Activated CD8-positive, alpha-beta memory T cell treated with anti-CD3 and anti-CD28 coated beads for 36 hours (primary cell): ENCODE data around the gene SLC35A5. TPM values are rescaled to one million over a fixed set of nuclear protein-coding genes. Genes with fewer than 3 reads are reported as not detected.

Source experiments
- CTCF ChIA-PET: fragments of 350-600 bp; sonication (Branson Sonifier 250); formaldehyde crosslinking; loops from one replicate; lab custom pipeline; 2021; ENCODE audit warnings: antibody characterized with exemption; lab: Charles Lee
- POLR2A ChIA-PET: fragments of 350-600 bp; sonication (Branson Sonifier 250); formaldehyde crosslinking; loops from one replicate; lab custom pipeline; 2021; ENCODE audit warnings: antibody characterized with exemption; lab: Charles Lee
- total RNA-seq, 2 experiments: library from RNA; stranded (reverse); gene quantifications; one replicate each; pipeline ENCODE4 v1.2.3, GENCODE V29; 2021

SLC35A5 gene
- total RNA-seq, 2 experiments from 2014 or later: 17.9 to 19.8 TPM

DNA sequence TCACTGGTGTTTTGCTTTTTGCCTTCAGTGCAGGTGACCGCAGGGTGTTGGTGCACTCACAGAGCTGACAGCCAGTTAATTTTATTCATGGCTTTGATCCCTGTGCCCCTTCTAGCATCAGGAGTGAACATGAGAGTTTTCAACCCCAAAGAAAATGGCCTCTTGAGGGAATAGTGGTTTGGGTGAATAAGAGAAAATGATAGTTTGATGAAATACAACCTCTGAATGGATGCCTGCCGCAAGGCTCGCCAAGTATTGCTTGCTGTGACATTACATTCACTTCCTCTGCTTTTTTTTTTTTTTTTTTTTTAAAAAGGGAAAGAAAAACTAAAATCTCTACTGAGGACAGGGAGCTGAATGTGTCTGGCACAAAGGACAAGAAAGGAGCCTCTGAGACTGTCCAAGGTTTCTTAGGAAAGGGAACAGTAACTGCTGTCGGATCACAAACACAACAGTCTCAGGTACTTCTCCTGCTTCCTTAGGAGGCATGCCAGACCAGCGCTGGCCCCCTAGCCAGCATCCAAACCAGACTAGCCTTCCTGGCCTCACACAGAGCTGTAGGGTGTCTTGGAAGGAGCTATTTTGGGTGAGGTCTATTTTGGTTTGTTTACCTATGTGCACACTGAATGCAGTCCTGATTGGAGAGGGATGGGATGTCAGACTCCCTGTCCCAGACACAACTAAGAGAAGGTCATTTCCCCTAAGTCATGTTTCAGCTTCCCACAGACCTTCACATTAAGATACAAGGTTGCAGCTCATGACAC is 50.1 kb downstream of the SLC35A5 start:
- ChIA-PET POLR2A (no interaction called here), CTCF (no interaction called here)

DNA sequence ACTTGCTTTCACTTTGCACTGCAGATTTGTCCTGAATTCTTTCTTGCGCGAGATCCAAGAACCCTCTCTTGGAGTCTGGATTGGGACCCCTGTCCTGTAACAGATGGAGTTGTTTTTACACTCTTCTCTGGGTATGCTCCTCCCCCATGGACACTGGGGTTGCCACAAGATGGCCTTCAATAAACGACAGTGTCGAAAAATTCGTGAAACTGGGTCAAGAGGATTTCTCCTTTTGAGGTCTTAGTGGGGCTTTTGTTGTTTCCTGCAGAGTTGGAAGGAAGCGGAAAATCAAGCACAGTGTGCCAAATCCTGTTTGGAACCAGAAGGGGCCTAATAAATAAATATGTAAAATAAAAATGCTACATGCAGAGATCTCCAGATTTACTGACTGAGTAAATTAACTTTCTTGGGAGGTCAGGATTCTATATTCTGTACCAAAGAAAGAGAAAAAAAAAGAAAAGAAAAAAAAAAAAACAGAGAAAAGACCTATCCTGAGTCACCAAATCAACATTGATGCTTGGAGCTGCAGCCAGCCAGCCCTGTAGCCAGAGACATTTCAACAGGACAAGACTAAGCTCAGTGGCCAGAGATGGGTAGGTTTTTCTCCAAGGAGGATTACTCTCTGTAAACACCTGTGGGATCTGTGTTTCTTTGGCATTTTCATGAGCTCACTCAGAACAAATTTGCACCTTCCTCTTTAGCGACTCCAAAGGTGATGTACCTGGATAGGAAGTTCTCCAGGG is 54.3 kb downstream of the SLC35A5 start:
- CTCF ChIA-PET: no interaction called here
- POLR2A ChIA-PET: no interaction called here

DNA sequence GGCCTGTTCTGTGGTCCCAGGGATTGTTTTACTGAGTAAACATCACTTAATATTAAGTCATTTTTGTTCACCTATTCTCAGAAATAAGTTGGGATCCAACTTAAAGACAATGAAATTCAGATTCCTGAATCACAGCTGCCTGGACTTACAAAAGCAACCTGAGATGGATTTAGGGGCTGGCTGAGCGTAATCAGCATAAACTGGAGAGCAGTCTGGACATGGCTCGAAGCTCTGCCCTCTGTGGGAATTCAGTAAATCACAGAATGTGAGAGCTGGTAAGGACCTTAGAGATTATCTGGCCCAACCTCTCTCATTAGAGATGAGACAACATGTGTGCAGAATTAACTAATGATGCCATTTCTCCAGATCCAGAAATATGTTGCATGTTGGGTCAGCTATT is 55.4 kb downstream of the SLC35A5 start:
- ChIA-PET POLR2A (no interaction called here), CTCF (no interaction called here)

DNA sequence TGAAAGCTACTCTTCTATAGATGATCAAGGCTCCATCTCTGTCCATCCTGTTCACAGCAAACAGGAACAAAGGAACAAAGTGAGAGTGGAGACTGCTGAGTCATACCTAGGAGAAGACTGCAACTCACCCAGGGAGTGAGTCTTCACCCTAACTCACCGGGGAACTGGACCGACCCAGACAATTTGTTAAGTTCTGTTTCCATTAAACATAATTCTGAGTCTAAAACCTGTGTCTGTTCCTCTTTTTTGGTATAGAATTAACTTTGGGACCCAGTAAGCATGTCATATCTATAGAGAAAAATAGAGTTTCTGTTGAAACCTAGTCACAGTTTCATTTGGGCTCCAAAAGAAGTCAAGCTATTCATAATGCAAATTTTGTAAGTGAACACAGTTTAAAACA is 57.5 kb downstream of the SLC35A5 start:
- POLR2A ChIA-PET: no interaction called here
- CTCF ChIA-PET: no interaction called here

DNA sequence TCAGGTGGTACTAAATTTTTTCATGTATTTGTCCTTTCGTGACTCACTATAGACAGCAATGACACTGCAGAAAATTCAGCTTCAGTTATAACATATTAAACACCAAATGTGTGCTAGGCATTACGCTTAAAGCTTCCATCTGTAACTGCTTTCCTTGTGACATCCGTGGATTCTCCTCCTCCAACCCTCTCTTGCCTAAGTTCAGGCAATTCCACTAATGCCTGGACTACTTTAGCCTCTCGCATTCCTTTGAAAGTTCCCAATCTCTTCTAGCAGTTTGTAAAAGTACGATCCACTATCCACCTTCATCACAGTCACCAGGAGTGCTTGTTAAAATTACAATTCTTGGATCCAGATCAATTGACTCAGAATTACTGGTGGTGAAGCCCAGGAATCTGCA is 61.4 kb downstream of the SLC35A5 start:
- POLR2A ChIA-PET: no interaction called here
- CTCF ChIA-PET: no interaction called here

DNA sequence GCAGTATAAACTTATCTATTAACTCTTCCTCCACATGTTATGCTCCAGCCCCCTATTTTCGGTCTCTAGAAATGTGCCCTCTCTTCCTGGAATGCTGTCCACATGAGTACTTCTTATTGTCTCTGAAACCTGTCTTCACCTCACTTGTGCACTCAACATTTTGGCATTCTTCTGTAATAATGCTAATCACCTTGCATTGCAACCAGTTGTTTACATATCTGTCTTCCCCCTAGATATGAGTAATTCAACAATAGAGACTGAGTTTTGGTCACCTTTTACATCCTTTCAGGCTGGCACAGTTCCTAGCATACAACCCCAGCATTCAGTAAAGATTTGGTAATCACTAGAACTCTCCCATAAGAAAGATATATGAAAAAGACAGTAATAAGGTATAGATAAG is 61.9 kb downstream of the SLC35A5 start:
- CTCF ChIA-PET: no interaction called here

DNA sequence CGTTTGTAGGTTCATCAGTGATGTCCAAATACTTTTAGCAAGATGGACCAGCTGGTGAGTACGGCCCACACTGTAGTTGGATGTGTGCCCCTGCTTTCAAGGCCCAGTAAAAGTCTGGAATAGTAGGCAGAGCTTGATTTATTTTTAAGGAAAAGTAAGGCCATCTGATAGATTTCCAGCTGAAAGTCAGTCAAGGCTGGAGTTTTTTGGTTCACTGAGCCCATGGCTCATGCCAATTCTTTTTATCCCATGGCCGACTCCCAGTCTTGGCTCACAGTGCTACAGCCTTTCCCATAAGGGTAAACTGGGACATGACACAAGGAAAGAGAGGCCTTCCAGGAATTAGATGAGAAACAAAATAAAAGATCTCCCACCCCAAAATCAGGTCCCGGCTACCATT is 65.6 kb downstream of the SLC35A5 start:
- ChIA-PET POLR2A (no interaction called here), CTCF (interaction anchor here (1.1 kb wide), 2 partner anchors 15 kb away, joined by 3 read pairs; no protein-coding TSS in a partner anchor)

More for the DNA sequence above, 61.9 kb downstream of the SLC35A5 start:
- POLR2A ChIA-PET: no interaction called here

DNA sequence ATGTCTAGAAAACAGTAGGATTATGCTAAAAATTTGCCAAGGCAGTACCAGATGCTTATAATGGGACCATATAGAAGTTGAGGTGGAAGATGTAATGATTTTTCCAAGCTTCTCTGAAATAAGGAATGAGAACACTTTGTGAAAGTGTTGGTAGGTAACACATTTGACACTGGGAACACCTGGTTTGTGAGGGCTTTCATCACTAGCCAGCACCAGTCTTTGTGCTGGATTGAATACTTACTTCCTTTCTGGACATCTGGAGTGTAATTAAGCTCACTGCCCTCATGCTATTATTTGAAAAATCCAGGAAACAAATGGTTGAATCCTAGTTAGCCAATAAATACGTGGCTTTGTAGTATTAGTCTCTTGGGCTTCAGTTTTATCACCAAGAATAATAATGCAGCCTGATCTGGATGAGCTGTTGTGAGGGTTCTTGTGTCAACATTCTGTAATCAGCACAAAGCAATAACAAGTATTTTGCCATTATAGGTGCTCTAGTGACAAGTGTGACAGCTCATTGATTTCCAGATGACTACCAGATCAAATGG is 66.1 kb downstream of the SLC35A5 start:
- POLR2A ChIA-PET: no interaction called here
- CTCF ChIA-PET: interaction anchor here (1.1 kb wide), 1 partner anchor 14 kb away, joined by 3 read pairs; no protein-coding TSS in a partner anchor

DNA sequence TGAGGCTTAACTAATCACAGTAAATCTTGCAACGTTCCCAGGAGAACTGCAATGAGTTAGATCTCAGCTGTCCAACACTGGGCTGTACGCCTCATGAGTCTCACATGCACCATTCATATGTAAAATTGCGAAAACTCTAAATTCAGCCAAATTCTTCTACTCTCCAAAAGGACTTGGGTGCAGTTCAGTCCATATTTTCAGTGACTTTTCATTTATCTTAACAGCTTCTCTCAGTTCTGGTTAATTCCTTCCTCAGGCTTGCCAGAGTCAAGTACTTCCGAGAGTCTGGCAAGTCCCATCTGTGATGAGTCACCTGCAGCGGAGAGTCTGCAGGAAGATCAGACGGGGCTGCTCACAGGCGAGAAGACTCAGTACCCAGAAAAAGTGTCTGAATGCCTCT is 67.6 kb downstream of the SLC35A5 start:
- ChIA-PET CTCF (no interaction called here), POLR2A (no interaction called here)

DNA sequence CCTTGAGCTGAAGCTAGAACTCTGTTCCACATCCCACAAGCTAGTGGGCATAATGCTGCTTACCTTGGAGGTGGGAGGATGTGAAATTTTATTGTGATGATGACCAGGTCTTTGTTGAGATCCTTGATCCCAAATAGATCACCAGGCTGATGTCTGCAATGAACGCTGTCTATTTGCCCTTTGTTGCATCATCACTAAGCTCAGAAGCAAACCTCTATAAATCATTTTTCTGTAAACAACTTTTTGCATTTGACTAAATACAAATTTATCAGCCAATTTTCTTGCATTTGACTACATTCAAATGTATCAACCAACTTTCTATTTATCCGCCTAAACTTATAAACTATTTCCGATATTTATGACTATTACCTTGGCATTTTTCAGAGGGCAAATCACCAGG is 69.4 kb downstream of the SLC35A5 start:
- POLR2A ChIA-PET: no interaction called here

DNA sequence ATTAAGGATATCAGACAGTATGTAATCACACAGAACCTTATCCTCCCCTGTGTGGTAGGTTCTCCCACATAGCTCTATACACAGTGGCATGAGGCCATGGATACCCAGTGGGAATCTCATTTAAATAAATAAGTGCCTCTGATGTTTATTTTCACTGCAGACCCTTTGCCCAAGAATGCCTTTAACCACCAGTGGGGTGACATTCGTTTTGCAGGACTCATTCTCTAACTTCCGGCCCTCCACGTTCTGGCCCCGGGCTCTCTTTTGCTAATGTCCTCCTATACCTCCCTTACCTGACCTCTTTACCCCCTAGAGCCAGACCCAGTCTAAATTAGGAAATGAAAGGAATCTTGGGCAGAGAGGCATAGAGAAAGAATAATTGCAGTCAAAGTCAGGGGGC is 70.8 kb downstream of the SLC35A5 start:
- ChIA-PET POLR2A (no interaction called here), CTCF (no interaction called here)

More for the DNA sequence above, 69.4 kb downstream of the SLC35A5 start:
- CTCF ChIA-PET: no interaction called here

DNA sequence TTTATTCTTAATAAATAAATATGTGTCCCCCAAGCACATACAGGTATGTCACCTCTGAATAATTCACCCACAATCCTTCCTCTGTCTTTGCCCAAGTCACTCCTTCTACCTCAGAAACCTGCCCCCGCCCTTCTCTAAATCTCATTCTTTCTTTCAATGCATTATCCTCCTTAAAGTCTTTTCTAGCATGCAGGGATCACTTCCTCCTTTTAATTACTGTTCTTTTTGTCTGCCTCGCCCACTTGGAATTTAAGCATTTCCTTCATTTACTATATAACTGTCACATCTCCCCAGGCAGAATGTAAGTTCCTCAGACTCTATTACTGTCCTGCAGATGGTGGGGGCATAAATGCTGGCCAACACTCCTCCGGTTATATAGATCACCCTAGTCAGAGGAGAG is 71.3 kb downstream of the SLC35A5 start:
- ChIA-PET POLR2A (no interaction called here), CTCF (no interaction called here)

DNA sequence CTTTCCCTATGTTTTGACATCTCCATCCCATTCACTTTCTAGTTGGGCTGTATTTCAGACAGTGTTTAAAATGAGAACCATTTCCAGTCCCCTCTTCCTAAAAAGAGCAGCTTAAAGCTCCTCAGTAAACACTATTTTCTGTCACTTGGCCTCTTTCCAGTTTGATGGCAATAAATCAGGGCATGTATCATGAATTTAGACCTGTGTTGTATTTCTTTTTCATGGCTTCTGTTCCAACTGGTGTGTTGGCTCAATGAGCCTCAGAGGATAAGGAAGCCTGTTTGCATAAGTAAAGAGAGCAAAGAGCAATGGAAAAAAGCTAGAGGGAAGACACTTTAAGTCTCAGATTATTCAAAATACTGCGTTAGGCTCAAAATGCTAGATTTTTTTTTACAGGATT is 71.9 kb downstream of the SLC35A5 start:
- CTCF ChIA-PET: interaction anchor here (1.2 kb wide), 1 partner anchor 10 kb away, joined by 3 read pairs; no protein-coding TSS in a partner anchor
- POLR2A ChIA-PET: no interaction called here

DNA sequence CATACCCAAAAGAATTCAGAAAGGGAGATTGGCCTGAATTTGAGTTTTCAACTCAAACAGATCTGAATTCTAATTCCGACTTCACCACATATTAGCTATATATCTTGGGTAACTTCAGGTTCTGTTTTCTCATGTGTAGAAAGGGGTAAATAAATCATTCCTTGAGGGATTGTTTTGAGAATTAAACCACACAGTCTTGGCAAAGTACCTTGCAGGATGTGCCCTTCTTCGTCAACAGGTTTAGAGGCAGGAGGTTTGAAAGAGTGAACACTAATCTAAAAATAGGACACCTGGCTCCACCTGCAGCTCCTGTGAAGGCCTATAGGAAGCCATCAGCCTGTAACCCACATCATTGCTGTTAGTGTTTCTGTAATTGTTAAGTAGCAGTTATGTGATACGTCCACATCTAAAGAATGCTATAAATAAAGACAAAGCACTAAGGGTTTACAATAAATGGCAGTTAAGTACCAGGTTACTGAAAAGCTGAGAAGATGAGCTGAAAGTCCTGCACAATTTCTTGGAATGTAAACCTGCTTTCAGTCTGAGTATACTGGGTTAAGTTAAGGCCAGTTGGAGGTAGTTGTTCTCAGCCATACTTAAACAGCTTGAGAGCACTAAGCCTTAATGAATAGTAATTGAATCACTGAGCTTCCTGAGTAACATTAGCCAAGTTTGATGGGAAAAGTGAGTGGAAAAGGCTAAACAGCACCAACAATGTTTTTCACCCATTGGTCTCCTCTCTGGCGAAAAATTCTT is 73.1 kb downstream of the SLC35A5 start:
- POLR2A ChIA-PET: no interaction called here

More for the DNA sequence above, 73.1 kb downstream of the SLC35A5 start:
- CTCF ChIA-PET: interaction anchor here (0.9 to 1.2 kb wide), 3 partner anchors 8 to 343 kb away, joined by 3 read pairs; no protein-coding TSS in a partner anchor

Other genes starting within 250 kb of the SLC35A5 start
- 10 to 100 TPM; 25.1 to 29.0 TPM for gene CD200, start 228.9 kb upstream of the SLC35A5 start, total RNA-seq
- gene BTLA, start 62.6 kb upstream of the SLC35A5 start, total RNA-seq: 10 to 100 TPM; 14.4 to 15.6 TPM
- 10 to 100 TPM; 73.8 to 75.3 TPM for gene ATG3, start 83 bp upstream of the SLC35A5 start, total RNA-seq
- not detected for gene CCDC80, start 79.1 kb downstream of the SLC35A5 start, total RNA-seq